Measurements from ENCODE around the gene RAC3. TPM values are rescaled to one million over a fixed set of nuclear protein-coding genes. Genes with fewer than 3 reads are reported as not detected.

Gene RAC3
- total and polyA plus RNA-seq, 9 of the 15 experiments (the other 6 are each of a cell fraction or from before 2014, with no cell fraction given) = 0.23 to 292 (median 118) TPM

DNA sequence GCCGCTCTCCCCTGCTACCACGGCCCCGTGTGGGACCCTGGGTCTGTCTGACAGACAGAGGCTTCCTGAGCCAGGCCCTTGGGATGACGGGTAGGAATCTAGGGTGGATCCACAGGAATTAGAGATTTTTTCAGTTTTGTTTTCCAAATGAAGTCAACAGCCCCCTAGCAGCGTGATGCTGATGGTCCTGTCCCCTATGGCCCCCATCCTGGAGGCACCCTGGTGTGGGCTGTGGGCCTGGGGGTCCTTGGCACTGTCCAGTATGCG, 24.3 kb upstream of the RAC3 start:
- Histone ChIP-seq H3K36me3 (ENCODE audit: control insufficient read depth, insufficient read depth, low read length) (no peaks in the 10 kb centered on the region; the same call in 2 of the 3 replicates), H3K4me2 (ENCODE audit: insufficient read depth, low read length) (no peak overlapping the region), H3K79me2 (ENCODE audit: control insufficient read depth, insufficient read depth, low read length) (no peaks in the 10 kb centered on the region), H3K4me1 (replicated peaks in 1 of 2; ENCODE audit: control insufficient read depth in 2 of 2, insufficient read depth in 2 of 2, low read length in 2 of 2) (peaks cover 0 to 74% of the 10 kb centered on the region in 2 experiments; a peak in 1 of 5 replicates), H3K9me1 (ENCODE audit: control insufficient read depth, insufficient read depth, low read length) (peaks cover 3% of the 10 kb centered on the region), H2AFZ (ENCODE audit: low read depth, low read length) (no peak overlapping the region), H3K4me3 (no peak overlapping the region), H3K27me3 (ENCODE audit: control insufficient read depth in 2 of 2, insufficient read depth in 2 of 2, low read length in 2 of 2) (no peaks in the 10 kb centered on the region), H3K9ac (ENCODE audit: insufficient read depth in 1 of 2, low read depth in 2 of 2, low read length in 2 of 2) (peak overlapping the region in 1 of 2 experiments; percentile 14; a peak in 1 of 4 replicates), H4K20me1 (replicated peaks; ENCODE audit: control insufficient read depth, insufficient read depth, low read length) (0 out of 2 replicates have a peak, but pooled peaks cover 4% of the 10 kb centered on the region), H3K27ac (ENCODE audit: extremely low read depth, low read depth, low read length) (no peak overlapping the region), H3K9me3 (replicated peaks; ENCODE audit: control insufficient read depth, insufficient read depth, low read depth, low read length) (no peaks in the 10 kb centered on the region)
- in situ Hi-C loops (cut with MboI) = no loop called here
- TF ChIP-seq NR3C1 (CRISPR knock-in tag; IDR thresholded peaks at IDR 0.05) (no peak), TBP (optimal IDR thresholded peaks at IDR 0.05; ENCODE audit: low read depth, low read length) (no peak), C11orf30 (IDR thresholded peaks at IDR 0.05; ENCODE audit: low read depth) (no peak), ZNF175 (CRISPR knock-in tag; IDR thresholded peaks at IDR 0.05; ENCODE audit: low read depth) (no peak), ZC3H11A (IDR thresholded peaks at IDR 0.05; ENCODE audit: low read depth, low read length) (no peak), HDAC3 (IDR thresholded peaks at IDR 0.05; ENCODE audit: borderline replicate concordance, partially characterized antibody) (no peak), CTBP1 (IDR thresholded peaks at IDR 0.05; ENCODE audit: borderline replicate concordance) (no peak), CHD1 (IDR thresholded peaks at IDR 0.05; ENCODE audit: low read length) (no peak), TCFL5 (CRISPR knock-in tag; conservative IDR thresholded peaks at IDR 0.05) (no peak)
- TF ChIP-seq, protein P1, sequence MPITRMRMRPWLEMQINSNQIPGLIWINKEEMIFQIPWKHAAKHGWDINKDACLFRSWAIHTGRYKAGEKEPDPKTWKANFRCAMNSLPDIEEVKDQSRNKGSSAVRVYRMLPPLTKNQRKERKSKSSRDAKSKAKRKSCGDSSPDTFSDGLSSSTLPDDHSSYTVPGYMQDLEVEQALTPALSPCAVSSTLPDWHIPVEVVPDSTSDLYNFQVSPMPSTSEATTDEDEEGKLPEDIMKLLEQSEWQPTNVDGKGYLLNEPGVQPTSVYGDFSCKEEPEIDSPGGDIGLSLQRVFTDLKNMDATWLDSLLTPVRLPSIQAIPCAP (CRISPR knock-in tag; IDR thresholded peaks at IDR 0.05; ENCODE audit: borderline replicate concordance) = no peak
- 61% methylated on average over 5 of the region's 6 CpGs for WGBS (ENCODE audit: insufficient coverage, low coverage, missing lambda C conversion rate)
- intact Hi-C loops (cut with micrococcal nuclease) = no loop called here
- ATAC-seq (no peak), FAIRE-seq (no peak), DNase-seq (ENCODE audit: extremely low read depth in 1 of 4, low spot score in 3 of 4) (no peak)
- no TSS peak for BruUV-seq (replicated peaks)
- ChIA-PET POLR2A (no interaction called here), CTCF (ENCODE audit: low intra/inter-chr PET ratio) (no interaction called here)

Data from K562 (cell line).